Measurements from ENCODE around the gene TRIM54. TPM values are rescaled to one million over a fixed set of nuclear protein-coding genes. Genes with fewer than 3 reads are reported as not detected.

The TRIM54 gene
- total and polyA plus RNA-seq, 9 of the 15 experiments (the other 6 are each of a cell fraction or from before 2014, with no cell fraction given) = not detected

DNA sequence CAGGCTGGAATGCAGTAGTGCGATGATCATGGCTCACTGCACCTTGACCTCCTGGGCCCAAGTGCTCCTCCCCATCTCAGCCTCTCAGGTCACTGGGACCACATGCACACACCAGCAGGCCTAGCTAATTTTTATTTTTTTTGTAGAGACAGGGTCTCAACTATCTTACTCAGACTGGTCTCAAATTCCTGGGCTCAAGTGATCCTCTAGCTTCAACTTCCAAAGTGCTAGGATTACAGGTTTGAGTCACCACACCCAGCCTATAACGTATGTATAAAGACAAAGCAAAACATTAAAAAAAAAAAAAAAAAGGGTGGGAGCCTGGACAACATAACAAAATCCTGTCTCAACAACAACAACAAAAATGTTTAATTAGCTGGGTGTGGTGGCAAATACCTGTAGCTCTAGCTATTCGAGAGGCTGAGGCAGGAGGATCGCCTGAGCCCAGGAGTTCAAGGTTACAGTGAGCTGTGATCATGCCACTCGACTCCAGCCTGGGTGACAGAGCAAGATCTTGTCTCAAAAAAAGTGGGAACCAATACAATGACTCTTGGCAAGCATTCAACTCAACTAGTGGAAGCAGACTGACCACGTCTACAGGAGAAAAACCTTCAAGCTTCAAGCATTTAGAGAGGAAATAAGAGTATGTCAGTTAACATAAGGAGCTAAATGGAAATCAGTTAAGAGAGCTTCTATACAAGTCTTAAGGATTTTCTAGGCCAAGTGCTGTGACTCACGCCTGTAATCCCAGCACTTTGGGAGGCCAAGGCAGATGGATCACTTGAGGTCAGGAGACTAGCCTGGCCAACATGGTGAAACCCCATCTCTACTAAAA is 71.8 kb downstream of the TRIM54 start (continued):
- TF ChIP-seq, protein P1, sequence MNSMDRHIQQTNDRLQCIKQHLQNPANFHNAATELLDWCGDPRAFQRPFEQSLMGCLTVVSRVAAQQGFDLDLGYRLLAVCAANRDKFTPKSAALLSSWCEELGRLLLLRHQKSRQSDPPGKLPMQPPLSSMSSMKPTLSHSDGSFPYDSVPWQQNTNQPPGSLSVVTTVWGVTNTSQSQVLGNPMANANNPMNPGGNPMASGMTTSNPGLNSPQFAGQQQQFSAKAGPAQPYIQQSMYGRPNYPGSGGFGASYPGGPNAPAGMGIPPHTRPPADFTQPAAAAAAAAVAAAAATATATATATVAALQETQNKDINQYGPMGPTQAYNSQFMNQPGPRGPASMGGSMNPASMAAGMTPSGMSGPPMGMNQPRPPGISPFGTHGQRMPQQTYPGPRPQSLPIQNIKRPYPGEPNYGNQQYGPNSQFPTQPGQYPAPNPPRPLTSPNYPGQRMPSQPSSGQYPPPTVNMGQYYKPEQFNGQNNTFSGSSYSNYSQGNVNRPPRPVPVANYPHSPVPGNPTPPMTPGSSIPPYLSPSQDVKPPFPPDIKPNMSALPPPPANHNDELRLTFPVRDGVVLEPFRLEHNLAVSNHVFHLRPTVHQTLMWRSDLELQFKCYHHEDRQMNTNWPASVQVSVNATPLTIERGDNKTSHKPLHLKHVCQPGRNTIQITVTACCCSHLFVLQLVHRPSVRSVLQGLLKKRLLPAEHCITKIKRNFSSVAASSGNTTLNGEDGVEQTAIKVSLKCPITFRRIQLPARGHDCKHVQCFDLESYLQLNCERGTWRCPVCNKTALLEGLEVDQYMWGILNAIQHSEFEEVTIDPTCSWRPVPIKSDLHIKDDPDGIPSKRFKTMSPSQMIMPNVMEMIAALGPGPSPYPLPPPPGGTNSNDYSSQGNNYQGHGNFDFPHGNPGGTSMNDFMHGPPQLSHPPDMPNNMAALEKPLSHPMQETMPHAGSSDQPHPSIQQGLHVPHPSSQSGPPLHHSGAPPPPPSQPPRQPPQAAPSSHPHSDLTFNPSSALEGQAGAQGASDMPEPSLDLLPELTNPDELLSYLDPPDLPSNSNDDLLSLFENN (IDR thresholded peaks at IDR 0.05; ENCODE audit: low read depth in 2 of 2, low read length in 2 of 2) = no peak
- TF ChIP-seq, protein P2, sequence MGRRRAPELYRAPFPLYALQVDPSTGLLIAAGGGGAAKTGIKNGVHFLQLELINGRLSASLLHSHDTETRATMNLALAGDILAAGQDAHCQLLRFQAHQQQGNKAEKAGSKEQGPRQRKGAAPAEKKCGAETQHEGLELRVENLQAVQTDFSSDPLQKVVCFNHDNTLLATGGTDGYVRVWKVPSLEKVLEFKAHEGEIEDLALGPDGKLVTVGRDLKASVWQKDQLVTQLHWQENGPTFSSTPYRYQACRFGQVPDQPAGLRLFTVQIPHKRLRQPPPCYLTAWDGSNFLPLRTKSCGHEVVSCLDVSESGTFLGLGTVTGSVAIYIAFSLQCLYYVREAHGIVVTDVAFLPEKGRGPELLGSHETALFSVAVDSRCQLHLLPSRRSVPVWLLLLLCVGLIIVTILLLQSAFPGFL (CRISPR knock-in tag; IDR thresholded peaks at IDR 0.05) = no peak
- TF ChIP-seq ZNF764 (CRISPR knock-in tag; IDR thresholded peaks at IDR 0.05; ENCODE audit: low read depth) = no peak
- no peak for TF ChIP-seq HOXB6 (CRISPR knock-in tag; IDR thresholded peaks at IDR 0.05; ENCODE audit: borderline replicate concordance)
- peak; percentile 80 for TF ChIP-seq C11orf30 (IDR thresholded peaks at IDR 0.05; ENCODE audit: low read depth)
- no peak for TF ChIP-seq SAFB (IDR thresholded peaks at IDR 0.05; ENCODE audit: borderline replicate concordance, low read depth, low read length)
- TF ChIP-seq ZNF668 (CRISPR knock-in tag; IDR thresholded peaks at IDR 0.05) = no peak
- TF ChIP-seq BRF1 (IDR thresholded peaks at IDR 0.05; ENCODE audit: borderline replicate concordance, extremely low read depth, insufficient read length) = no peak
- TF ChIP-seq, protein P3, sequence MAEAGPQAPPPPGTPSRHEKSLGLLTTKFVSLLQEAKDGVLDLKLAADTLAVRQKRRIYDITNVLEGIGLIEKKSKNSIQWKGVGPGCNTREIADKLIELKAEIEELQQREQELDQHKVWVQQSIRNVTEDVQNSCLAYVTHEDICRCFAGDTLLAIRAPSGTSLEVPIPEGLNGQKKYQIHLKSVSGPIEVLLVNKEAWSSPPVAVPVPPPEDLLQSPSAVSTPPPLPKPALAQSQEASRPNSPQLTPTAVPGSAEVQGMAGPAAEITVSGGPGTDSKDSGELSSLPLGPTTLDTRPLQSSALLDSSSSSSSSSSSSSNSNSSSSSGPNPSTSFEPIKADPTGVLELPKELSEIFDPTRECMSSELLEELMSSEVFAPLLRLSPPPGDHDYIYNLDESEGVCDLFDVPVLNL (CRISPR knock-in tag; IDR thresholded peaks at IDR 0.05; ENCODE audit: low read depth) = no peak
- TF ChIP-seq, protein P4, sequence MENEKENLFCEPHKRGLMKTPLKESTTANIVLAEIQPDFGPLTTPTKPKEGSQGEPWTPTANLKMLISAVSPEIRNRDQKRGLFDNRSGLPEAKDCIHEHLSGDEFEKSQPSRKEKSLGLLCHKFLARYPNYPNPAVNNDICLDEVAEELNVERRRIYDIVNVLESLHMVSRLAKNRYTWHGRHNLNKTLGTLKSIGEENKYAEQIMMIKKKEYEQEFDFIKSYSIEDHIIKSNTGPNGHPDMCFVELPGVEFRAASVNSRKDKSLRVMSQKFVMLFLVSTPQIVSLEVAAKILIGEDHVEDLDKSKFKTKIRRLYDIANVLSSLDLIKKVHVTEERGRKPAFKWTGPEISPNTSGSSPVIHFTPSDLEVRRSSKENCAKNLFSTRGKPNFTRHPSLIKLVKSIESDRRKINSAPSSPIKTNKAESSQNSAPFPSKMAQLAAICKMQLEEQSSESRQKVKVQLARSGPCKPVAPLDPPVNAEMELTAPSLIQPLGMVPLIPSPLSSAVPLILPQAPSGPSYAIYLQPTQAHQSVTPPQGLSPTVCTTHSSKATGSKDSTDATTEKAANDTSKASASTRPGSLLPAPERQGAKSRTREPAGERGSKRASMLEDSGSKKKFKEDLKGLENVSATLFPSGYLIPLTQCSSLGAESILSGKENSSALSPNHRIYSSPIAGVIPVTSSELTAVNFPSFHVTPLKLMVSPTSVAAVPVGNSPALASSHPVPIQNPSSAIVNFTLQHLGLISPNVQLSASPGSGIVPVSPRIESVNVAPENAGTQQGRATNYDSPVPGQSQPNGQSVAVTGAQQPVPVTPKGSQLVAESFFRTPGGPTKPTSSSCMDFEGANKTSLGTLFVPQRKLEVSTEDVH (IDR thresholded peaks at IDR 0.05; ENCODE audit: low read depth, partially characterized antibody) = no peak
- no peak for TF ChIP-seq HNRNPL (IDR thresholded peaks at IDR 0.05; ENCODE audit: low read depth, low read length)
- peak; percentile 51; the same call in 1 of the 2 replicates for TF ChIP-seq MAFK (IDR thresholded peaks at IDR 0.05; ENCODE audit: low read length)
- no peak for TF ChIP-seq ZNF165 (CRISPR knock-in tag; IDR thresholded peaks at IDR 0.05; ENCODE audit: borderline replicate concordance)
- TF ChIP-seq BACH1 (tag; IDR thresholded peaks at IDR 0.05) = 0 out of 2 replicates have a peak, but pooled peaks have one; percentile 29
- no peak; the same call in 1 of the 2 replicates for TF ChIP-seq TARDBP (IDR thresholded peaks at IDR 0.05)
- TF ChIP-seq WHSC1 (IDR thresholded peaks at IDR 0.05; ENCODE audit: low read length) = no peak
- no peak for TF ChIP-seq ZNF780A (CRISPR knock-in tag; IDR thresholded peaks at IDR 0.05)
- no peak for TF ChIP-seq TSC22D4 (tag; IDR thresholded peaks at IDR 0.05)
- no peak for TF ChIP-seq JUND (IDR thresholded peaks at IDR 0.05; ENCODE audit: borderline replicate concordance, low read depth, low read length)
- TF ChIP-seq JUND (tag; IDR thresholded peaks at IDR 0.05; ENCODE audit: borderline replicate concordance, low read depth, low read length) = peak; percentile 30; the same call in 1 of the 3 replicates
